ENCODE measurements around the gene HBM.
"Not testable (repeated sequence)": the region's sequence is repeated elsewhere in the genome, so short reads cannot be mapped to it uniquely, and the experiment has no call there.

The HBM gene

GRCh38 chr16:165539-166374, at the start of gene HBM:
TSS of gene HBM (plus strand) at chr16:165978. CDS start at chr16:165998, 20 bp downstream.
- no peak for DNase-seq (ENCODE audit: low read depth)

GRCh38 chr16:116015-116414, 49.8 kb upstream of the HBM start:
- no peak for DNase-seq (ENCODE audit: low read depth)

GRCh38 chr16:117379-118365, 48.1 kb upstream of the HBM start:
- peak; percentile 25 for DNase-seq (ENCODE audit: low read depth)

- DNase-seq (ENCODE audit: low read depth): no peak
These were observed 46.9 kb upstream of the HBM start for GRCh38 chr16:118857-119256.

- no peak for DNase-seq (ENCODE audit: low read depth)
These were observed 46.5 kb upstream of the HBM start for GRCh38 chr16:119295-119694.

GRCh38 chr16:119835-120491, 45.8 kb upstream of the HBM start:
- DNase-seq (ENCODE audit: low read depth): no peak

- DNase-seq (ENCODE audit: low read depth): no peak
These were observed 45.0 kb upstream of the HBM start for GRCh38 chr16:120756-121155.

- DNase-seq (ENCODE audit: low read depth): no peak
These were observed 43.4 kb upstream of the HBM start for GRCh38 chr16:122361-122760.

GRCh38 chr16:123558-124350, 42.0 kb upstream of the HBM start:
- DNase-seq (ENCODE audit: low read depth): not testable (repeated sequence)

GRCh38 chr16:125011-125410, 40.8 kb upstream of the HBM start:
- DNase-seq (ENCODE audit: low read depth): no peak

GRCh38 chr16:129075-129474, 36.7 kb upstream of the HBM start:
- no peak for DNase-seq (ENCODE audit: low read depth)

- DNase-seq (ENCODE audit: low read depth): no peak
These were observed 35.1 kb upstream of the HBM start for GRCh38 chr16:130533-131173.

GRCh38 chr16:132120-132519, 33.7 kb upstream of the HBM start:
- DNase-seq (ENCODE audit: low read depth): no peak

GRCh38 chr16:133716-134115, 32.1 kb upstream of the HBM start:
- no peak for DNase-seq (ENCODE audit: low read depth)

- no peak for DNase-seq (ENCODE audit: low read depth)
These were observed 27.7 kb upstream of the HBM start for GRCh38 chr16:138049-138417.

GRCh38 chr16:140175-140857, 25.5 kb upstream of the HBM start:
- no peak for DNase-seq (ENCODE audit: low read depth)

- DNase-seq (ENCODE audit: low read depth): no peak
These were observed 23.3 kb upstream of the HBM start for GRCh38 chr16:142405-142967.

GRCh38 chr16:143047-143446, 22.7 kb upstream of the HBM start:
- no peak for DNase-seq (ENCODE audit: low read depth)

- DNase-seq (ENCODE audit: low read depth): no peak
These were observed 22.3 kb upstream of the HBM start for GRCh38 chr16:143456-143855.

- DNase-seq (ENCODE audit: low read depth): no peak
These were observed 21.0 kb upstream of the HBM start for GRCh38 chr16:144797-145252.
